H9 (cell line): ENCODE measurements around the gene WSCD2. TPM values are rescaled to one million over a fixed set of nuclear protein-coding genes. Genes with fewer than 3 reads are reported as not detected.

Experiments
- DNase-seq: peaks from one replicate; pipeline ENCODE4 v3.0.0-alpha.2; 2017
- H2AFZ ChIP-seq: one replicate; pipeline ENCODE4 v1.6.1; 2013; ENCODE audit warnings: mild to moderate bottlenecking, low read length, control low read depth, moderate library complexity
- H2AK5ac ChIP-seq: 2 replicates; pipeline ENCODE4 v1.6.1; 2013; ENCODE audit warnings: low read length, control low read depth, mixed read lengths; ENCODE audit not compliant: insufficient read length
- H2BK120ac ChIP-seq: one replicate; pipeline ENCODE4 v1.6.1; 2013; ENCODE audit warnings: low read depth, mild to moderate bottlenecking, low read length, control low read depth, inconsistent platforms; ENCODE audit not compliant: poor library complexity, severe bottlenecking
- H2BK12ac ChIP-seq: 2 replicates; pipeline ENCODE4 v1.6.1; 2013; ENCODE audit warnings: low read length, control low read depth, mixed read lengths, low read depth; ENCODE audit not compliant: insufficient read length
- H2BK15ac ChIP-seq: 2 replicates; pipeline ENCODE4 v1.6.1; 2013; ENCODE audit warnings: low read depth, low read length, control low read depth
- H2BK20ac ChIP-seq: one replicate; pipeline ENCODE4 v1.6.1; 2013; ENCODE audit warnings: low read depth, mild to moderate bottlenecking, low read length, control low read depth, inconsistent platforms; ENCODE audit not compliant: poor library complexity, severe bottlenecking
- H2BK5ac ChIP-seq: 2 replicates; pipeline ENCODE4 v1.6.1; 2013; ENCODE audit warnings: low read length, control low read depth, mixed read lengths; ENCODE audit not compliant: insufficient read length
- H3K14ac ChIP-seq: 2 replicates; pipeline ENCODE4 v1.6.1; 2013; ENCODE audit warnings: low read length, control low read depth; ENCODE audit not compliant: insufficient read depth
- H3K18ac ChIP-seq: 2 replicates; pipeline ENCODE4 v1.6.1; 2013; ENCODE audit warnings: low read depth, mild to moderate bottlenecking, mixed read lengths, low read length, control low read depth; ENCODE audit not compliant: insufficient read length
- H3K23ac ChIP-seq: 2 replicates; pipeline ENCODE4 v1.6.1; 2013; ENCODE audit warnings: low read length, control low read depth, mixed read lengths, low read depth; ENCODE audit not compliant: insufficient read length
- H3K23me2 ChIP-seq: 2 replicates; pipeline ENCODE4 v1.6.1; 2013; ENCODE audit warnings: low read depth, mild to moderate bottlenecking, mixed read lengths, low read length, control low read depth; ENCODE audit not compliant: insufficient read length, poor library complexity, severe bottlenecking
- H3K27ac ChIP-seq: 2 replicates; pipeline ENCODE4 v1.5.1; 2013; ENCODE audit warnings: low read length, control low read depth, mixed read lengths, low read depth; ENCODE audit not compliant: insufficient read length
- H3K27me3 ChIP-seq: 2 replicates; pipeline ENCODE4 v1.6.1; 2013; ENCODE audit warnings: low read length, control low read depth, inconsistent platforms; ENCODE audit not compliant: insufficient read depth
- H3K4ac ChIP-seq: 2 replicates; pipeline ENCODE4 v1.6.1; 2013; ENCODE audit warnings: low read depth, mild to moderate bottlenecking, control low read depth, inconsistent platforms, low read length, moderate library complexity
- H3K4me1 ChIP-seq: 2 replicates; pipeline ENCODE4 v1.6.1; 2013; ENCODE audit warnings: low read length, control low read depth, inconsistent platforms; ENCODE audit not compliant: insufficient read depth
- H3K4me2 ChIP-seq: 2 replicates; pipeline ENCODE4 v1.6.1; 2013; ENCODE audit warnings: low read length, control low read depth, mixed read lengths; ENCODE audit not compliant: insufficient read length, insufficient read depth
- H3K56ac ChIP-seq: 2 replicates; pipeline ENCODE4 v1.6.1; 2013; ENCODE audit warnings: low read depth, mild to moderate bottlenecking, mixed read lengths, low read length, control low read depth; ENCODE audit not compliant: insufficient read length
- H3K79me1 ChIP-seq: 2 replicates; pipeline ENCODE4 v1.6.1; 2013; ENCODE audit warnings: low read depth, mild to moderate bottlenecking, moderate library complexity, low read length, control low read depth, inconsistent platforms; ENCODE audit not compliant: insufficient read depth, poor library complexity, severe bottlenecking
- H3K79me2 ChIP-seq: 2 replicates; pipeline ENCODE4 v1.6.1; 2013; ENCODE audit warnings: low read length, control low read depth, inconsistent platforms; ENCODE audit not compliant: insufficient read depth
- H3K9ac ChIP-seq: 2 replicates; pipeline ENCODE4 v1.6.1; 2013; ENCODE audit warnings: low read length, control low read depth, mixed read lengths; ENCODE audit not compliant: insufficient read length; ENCODE audit errors: extremely low read depth
- H3K9me3 ChIP-seq: one replicate; pipeline ENCODE4 v1.6.1; 2013; ENCODE audit warnings: low read depth, low read length, inconsistent platforms; ENCODE audit not compliant: control insufficient read depth
- H3T11ph ChIP-seq: one replicate; pipeline ENCODE4 v1.6.1; 2013; ENCODE audit warnings: mild to moderate bottlenecking, low read length, control low read depth, inconsistent platforms
- H4K20me1 ChIP-seq: one replicate; pipeline ENCODE4 v1.6.1; 2013; ENCODE audit not compliant: control insufficient read depth, insufficient read length, insufficient read depth
- H4K5ac ChIP-seq: 2 replicates; pipeline ENCODE4 v1.6.1; 2013; ENCODE audit warnings: low read depth, mild to moderate bottlenecking, mixed read lengths, low read length, control low read depth; ENCODE audit not compliant: insufficient read length
- H4K8ac ChIP-seq: replicated peaks from 2 replicates; pipeline ENCODE4 v1.6.1; 2013; ENCODE audit warnings: low read length, control low read depth, mixed read lengths, low read depth; ENCODE audit not compliant: insufficient read length
- H4K91ac ChIP-seq: 2 replicates; pipeline ENCODE4 v1.6.1; 2013; ENCODE audit warnings: low read depth, mild to moderate bottlenecking, moderate library complexity, mixed read lengths, low read length, control low read depth; ENCODE audit not compliant: insufficient read length
- H3K27ac Mint-ChIP-seq, 3 experiments: 2 replicates in 2 of 3; 3 replicates in 1 of 3; pipeline ENCODE4 v1.8.0; 2020 to 2021; ENCODE audit warnings: mixed read lengths in 3 of 3, mild to moderate bottlenecking in 1 of 3, moderate library complexity in 1 of 3
- H3K27me3 Mint-ChIP-seq: 2 replicates; pipeline ENCODE4 v1.8.0; 2021; ENCODE audit warnings: low read depth, mild to moderate bottlenecking, moderate library complexity, mixed read lengths
- H3K36me3 Mint-ChIP-seq, 3 experiments: 2 replicates in 2 of 3; 3 replicates in 1 of 3; pipeline ENCODE4 v1.8.0; 2020 to 2021; ENCODE audit warnings: low read depth in 3 of 3, mixed read lengths in 3 of 3; ENCODE audit not compliant: insufficient read depth in 1 of 3
- H3K4me1 Mint-ChIP-seq, 2 experiments: 2 replicates each; pipeline ENCODE4 v1.8.0; 2020; ENCODE audit warnings: mixed read lengths in 2 of 2
- H3K4me3 Mint-ChIP-seq, 2 experiments: 2 replicates in 1 of 2; 3 replicates in 1 of 2; pipeline ENCODE4 v1.8.0; 2020 to 2021; ENCODE audit warnings: mild to moderate bottlenecking in 2 of 2, mixed read lengths in 2 of 2, moderate library complexity in 1 of 2
- H3K9me3 Mint-ChIP-seq, 2 experiments: 2 replicates in 1 of 2; 3 replicates in 1 of 2; pipeline ENCODE4 v1.8.0; 2020; ENCODE audit warnings: mild to moderate bottlenecking in 2 of 2, mixed read lengths in 2 of 2, moderate library complexity in 1 of 2
- WGBS: extraction: QIAGEN DNeasy Blood & Tissue Kit; methylation state at CpG from one replicate; pipeline ENCODE4 v1.1.7; 2013; ENCODE audit warnings: missing lambda C conversion rate, low lambda C conversion rate, mixed read lengths; ENCODE audit not compliant: insufficient read length; ENCODE audit errors: extremely low coverage; 5-methylcytosine and 5-hydroxymethylcytosine counted together
- total RNA-seq: library from RNA; stranded (reverse); gene quantifications from 2 replicates; pipeline ENCODE4 v1.2.1, GENCODE V29; 2021
- TF ChIP-seq, protein P1 (sequence below): fragments of 200-600 bp; sonication (generic); conservative IDR thresholded peaks from 3 replicates; pipeline ENCODE4 v1.8.0; 2021; ENCODE audit warnings: antibody characterized with exemption, mild to moderate bottlenecking

Gene WSCD2
- total RNA-seq, 1 experiment from 2014 or later, result 0.92 TPM

DNA sequence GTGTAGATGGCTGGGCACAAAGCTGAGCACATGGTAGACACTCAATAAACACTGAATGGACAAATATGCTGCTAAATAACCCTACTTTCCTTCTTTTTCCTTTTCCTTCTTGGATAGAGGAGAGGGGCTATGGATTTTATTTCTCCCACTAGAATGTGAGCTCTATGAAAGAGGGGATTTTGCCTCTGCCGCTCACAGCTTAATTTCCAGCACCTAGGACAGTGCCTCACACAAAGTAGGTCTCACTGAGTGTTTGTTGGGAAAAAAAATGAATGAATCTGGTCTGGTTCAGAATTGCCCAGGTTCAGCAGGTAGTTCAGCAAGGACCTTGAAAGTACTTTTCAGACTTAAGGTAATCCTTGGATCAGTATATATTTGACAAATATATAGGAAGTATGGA, 65.5 kb downstream of the WSCD2 start:
- H2AK5ac ChIP-seq, result no peak overlapping the region
- Mint-ChIP-seq H3K27ac (no peak overlapping the region; a peak in 1 of 7 replicates), H3K4me1 (peaks cover 11 to 12% of the 10 kb centered on the region in 2 experiments), H3K27me3 (peaks cover 7% of the 10 kb centered on the region), H3K4me3 (no peak overlapping the region), H3K9me3 (no peaks in the 10 kb centered on the region), H3K36me3 (no peaks in the 10 kb centered on the region)
- TF ChIP-seq, protein P1, sequence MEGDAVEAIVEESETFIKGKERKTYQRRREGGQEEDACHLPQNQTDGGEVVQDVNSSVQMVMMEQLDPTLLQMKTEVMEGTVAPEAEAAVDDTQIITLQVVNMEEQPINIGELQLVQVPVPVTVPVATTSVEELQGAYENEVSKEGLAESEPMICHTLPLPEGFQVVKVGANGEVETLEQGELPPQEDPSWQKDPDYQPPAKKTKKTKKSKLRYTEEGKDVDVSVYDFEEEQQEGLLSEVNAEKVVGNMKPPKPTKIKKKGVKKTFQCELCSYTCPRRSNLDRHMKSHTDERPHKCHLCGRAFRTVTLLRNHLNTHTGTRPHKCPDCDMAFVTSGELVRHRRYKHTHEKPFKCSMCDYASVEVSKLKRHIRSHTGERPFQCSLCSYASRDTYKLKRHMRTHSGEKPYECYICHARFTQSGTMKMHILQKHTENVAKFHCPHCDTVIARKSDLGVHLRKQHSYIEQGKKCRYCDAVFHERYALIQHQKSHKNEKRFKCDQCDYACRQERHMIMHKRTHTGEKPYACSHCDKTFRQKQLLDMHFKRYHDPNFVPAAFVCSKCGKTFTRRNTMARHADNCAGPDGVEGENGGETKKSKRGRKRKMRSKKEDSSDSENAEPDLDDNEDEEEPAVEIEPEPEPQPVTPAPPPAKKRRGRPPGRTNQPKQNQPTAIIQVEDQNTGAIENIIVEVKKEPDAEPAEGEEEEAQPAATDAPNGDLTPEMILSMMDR, result no peak
- no peak overlapping the region for H3K9ac ChIP-seq
- H2BK20ac ChIP-seq, result no peak overlapping the region
- no peak overlapping the region for H2BK15ac ChIP-seq
- no peaks in the 10 kb centered on the region for H3K4me1 ChIP-seq
- no peak overlapping the region for H3K27ac ChIP-seq
- no peaks in the 10 kb centered on the region for H4K20me1 ChIP-seq
- no peak overlapping the region for H3K4ac ChIP-seq
- no peaks in the 10 kb centered on the region for H3K79me2 ChIP-seq
- no peak overlapping the region for H3T11ph ChIP-seq
- no peak overlapping the region for H3K14ac ChIP-seq
- no peak overlapping the region for H4K5ac ChIP-seq
- H4K91ac ChIP-seq, result no peak overlapping the region
- H3K18ac ChIP-seq, result no peak overlapping the region
- H3K56ac ChIP-seq, result no peak overlapping the region
- WGBS, result no CpG with 5 or more reads among the region's 1 CpG
- H2BK5ac ChIP-seq, result no peak overlapping the region
- no peaks in the 10 kb centered on the region for H3K23me2 ChIP-seq
- no peak overlapping the region for H2BK120ac ChIP-seq
- no peak overlapping the region for H3K23ac ChIP-seq
- H3K27me3 ChIP-seq, result no peaks in the 10 kb centered on the region
- H4K8ac ChIP-seq, result no peak overlapping the region
- H3K9me3 ChIP-seq, result no peaks in the 10 kb centered on the region
- H3K4me2 ChIP-seq, result no peak overlapping the region
- no peaks in the 10 kb centered on the region for H3K79me1 ChIP-seq
- no peak overlapping the region for H2BK12ac ChIP-seq
- no peak overlapping the region for H2AFZ ChIP-seq
- no peak for DNase-seq
